G401.6 (cell line): Measurements from ENCODE around the gene OR52R1.
"Not testable (repeated sequence)": the region's sequence is repeated elsewhere in the genome, so short reads cannot be mapped to it uniquely, and the experiment has no call there.

Source experiments
- FAIRE-seq: peaks from 2 replicates; lab custom pipeline; 2012; peaks lifted over from hg19 to GRCh38; lab: Jason Lieb, UNC

Gene OR52R1

DNA sequence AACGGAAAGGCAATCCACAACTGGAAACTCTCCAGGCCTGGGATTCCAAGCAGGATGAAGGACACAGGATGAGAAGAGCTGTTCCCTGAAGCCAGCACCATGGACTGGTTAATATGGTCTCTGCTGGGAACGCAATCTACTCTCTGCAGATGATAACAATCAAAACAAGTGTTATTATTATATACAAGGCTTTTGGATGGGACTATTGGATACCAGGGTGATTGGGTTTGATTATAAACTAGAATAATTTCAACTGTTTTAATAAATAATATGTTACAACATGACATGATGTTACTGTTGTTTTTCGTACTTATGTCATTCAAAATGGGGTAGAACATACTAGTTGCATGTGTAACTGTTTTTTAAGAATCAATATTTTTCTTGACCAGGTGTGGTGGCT lies at the start of gene OR52R1:
Gene OR52R1, minus strand, starts transcription at position 101 of the 400 bp plus-strand sequence. Its CDS starts 0 bp downstream, at position 101.
- FAIRE-seq = no peak

DNA sequence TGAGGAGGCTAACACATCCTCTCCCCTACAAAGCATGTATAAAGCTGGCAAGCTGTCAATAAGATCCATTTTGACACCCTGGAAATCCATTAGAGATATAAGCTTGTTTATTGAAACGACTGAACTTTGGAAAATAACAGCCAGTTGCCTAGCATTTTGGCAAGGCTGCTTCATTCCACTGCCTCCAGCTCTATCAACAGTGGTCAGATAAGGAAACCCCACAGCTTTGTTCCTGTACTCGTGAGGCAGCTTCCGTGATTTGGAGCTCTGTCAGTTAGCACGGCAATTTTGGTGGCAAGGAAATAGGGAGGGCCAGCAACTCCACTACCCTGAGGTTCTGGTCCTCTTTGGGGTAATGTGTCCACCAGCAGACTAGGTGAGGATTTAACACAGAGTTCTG lies 46.9 kb upstream of the OR52R1 start:
- no peak for FAIRE-seq

DNA sequence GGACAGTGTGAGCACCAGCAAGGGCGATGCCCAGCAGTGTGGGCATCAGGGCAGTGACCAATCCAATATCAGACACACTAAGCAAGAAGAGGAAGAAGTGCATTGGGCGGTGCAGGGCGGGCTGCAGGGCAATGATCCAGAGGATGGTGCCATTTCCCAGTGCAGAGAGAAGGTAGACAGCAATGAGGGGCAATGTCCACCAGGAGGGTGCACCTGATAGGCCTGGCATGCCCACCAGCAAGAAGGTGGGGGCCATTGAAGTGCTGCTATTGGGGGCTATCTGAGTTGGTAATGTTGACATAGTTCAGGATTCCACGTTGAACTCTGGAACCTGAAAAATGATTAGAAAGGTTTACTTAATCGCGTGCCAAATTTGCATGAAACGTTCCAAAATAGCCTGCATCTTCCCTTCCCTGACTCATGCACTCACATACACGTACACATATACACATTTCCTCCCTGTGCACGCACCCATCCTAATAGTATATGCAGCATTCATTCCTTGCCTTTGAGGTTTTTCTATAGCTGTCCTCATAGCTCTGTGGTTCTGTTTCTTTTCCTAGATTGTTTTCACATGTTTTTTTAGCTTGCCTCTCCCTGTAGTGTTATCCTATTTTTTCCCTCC lies 44.8 kb upstream of the OR52R1 start, which contains the start of gene OR51S1:
Gene OR51S1, minus strand, starts transcription at position 301 of the 625 bp plus-strand sequence. Its CDS starts 0 bp downstream, at position 301.
- FAIRE-seq = no peak

GRCh38 chr11:4839851-4840549 lies 35.8 kb upstream of the OR52R1 start:
- FAIRE-seq = no peak

DNA sequence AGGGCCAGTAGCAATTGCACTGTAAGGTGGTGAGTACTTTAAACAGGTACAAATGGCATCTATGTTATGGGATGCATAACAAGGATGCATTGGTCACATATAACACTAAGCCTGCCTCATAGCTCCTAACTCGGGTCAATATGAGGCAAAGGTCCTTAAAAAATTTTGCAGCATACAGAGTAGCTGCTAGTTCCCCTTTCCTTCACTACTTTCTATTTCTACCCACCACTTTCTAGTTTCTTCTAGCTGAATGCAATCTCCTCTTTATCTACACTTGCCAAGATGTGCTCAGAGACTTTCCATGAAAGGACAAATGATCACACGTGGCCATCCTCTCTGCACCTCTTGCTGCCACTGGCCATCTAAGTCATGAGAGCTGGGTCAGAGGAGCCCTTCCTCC lies 26.7 kb upstream of the OR52R1 start:
- FAIRE-seq = no peak

DNA sequence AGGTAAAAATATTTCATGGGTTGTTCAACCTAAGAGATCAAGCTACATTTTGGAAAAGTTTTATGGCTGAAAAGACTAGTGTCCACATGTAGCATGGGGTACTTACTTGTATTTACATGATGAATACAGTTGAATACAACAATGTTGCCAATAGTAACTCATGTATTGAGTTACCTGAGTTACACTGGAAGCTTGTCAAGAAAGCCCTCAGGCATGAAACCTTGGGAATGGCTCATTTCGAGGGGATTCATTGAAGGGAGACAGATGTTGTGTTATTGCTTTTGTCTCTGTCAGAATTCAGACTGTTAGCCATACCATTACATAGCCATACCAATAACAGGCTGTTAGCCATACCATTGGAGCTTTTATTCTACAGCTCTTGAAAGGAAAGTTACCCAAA lies 26.2 kb upstream of the OR52R1 start:
- FAIRE-seq = no peak

- FAIRE-seq = no peak
Measured at GRCh38 chr11:4826425-4826824, 22.2 kb upstream of the OR52R1 start.

DNA sequence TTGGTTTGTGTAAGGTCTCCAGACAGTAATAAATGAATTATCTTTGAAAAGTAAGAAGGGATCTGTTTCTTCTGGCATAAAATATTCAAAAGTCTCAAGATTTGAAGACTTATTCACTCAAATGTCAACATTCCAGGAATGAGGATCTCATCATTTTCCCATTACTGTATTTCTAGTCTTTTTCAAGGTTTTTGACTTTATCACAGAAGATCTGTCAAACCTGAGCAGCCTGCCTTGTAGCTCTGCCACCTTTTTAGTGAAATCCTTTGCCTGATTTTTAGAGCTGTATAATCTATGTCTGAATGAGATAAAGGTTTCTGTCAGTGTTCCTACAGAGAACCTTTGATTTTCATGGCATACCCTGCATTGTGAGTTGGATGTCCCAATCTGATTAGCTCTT lies 21.0 kb upstream of the OR52R1 start:
- no peak for FAIRE-seq

DNA sequence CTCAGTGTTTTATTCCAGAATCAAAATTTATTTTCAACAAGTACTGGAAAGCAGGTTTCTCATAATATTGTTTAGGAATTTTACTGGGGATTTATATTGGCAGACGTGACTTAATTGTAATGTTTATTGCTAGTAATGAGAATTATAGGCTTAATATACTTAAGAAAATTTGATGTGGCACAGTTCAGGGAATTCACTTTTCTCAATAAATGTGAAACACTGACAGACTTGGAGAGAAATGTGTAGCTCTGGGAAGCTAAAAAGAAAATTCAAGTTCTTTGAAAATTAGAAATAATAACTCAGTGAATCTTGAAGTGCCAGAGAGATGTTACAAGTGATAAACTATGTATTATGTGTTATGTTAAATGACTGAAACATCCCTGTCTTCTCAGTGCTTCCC lies 16.8 kb upstream of the OR52R1 start, which contains the start of gene OR51F2:
Gene OR51F2, plus strand, starts transcription at position 301 of the 400 bp plus-strand sequence. CDS start 101 bp downstream, outside the sequence.
- FAIRE-seq = no peak

DNA sequence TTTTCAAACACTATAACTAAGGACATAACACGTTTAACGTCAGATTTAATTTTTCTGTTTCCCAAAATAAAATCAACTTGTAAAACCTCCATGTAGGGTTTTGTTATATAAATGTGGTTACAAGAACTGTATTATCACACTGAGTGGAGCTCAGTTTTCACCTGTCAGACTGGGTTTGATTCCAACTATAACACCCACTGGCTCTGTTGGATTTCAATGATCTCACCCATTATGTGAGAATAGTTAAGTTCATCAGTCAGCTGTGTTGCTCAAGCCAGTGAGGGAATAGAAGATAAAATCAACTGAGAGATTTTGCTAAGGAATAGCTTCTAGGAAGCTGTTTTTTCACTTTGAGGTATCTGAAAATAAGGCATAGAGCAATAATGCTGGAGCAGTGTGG lies 5.1 kb upstream of the OR52R1 start:
- no peak for FAIRE-seq

DNA sequence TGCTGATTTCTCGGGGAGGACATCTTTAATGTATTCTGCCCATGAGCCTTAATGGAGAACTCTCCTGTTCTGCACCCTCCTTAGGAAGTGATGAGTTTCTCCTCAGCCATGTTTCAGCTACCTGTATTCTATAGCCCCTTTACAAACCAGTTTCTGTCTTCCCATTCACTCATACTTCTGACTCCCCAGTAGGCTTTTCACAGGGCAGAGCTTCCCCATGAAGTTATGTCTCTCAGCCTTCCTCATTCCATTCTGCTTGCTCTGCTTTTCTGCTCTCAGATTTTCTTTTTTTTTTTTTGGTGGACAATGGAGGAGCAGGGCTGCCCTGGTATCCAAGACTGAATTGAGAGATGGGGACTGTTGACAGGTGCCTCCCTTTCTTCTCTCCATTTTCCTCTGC lies 4.3 kb upstream of the OR52R1 start:
- FAIRE-seq = no peak

GRCh38 chr11:4801316-4801715 lies 2.9 kb downstream of the OR52R1 start:
- not testable (repeated sequence) for FAIRE-seq

GRCh38 chr11:4798427-4799183 lies 5.6 kb downstream of the OR52R1 start:
- no peak for FAIRE-seq

DNA sequence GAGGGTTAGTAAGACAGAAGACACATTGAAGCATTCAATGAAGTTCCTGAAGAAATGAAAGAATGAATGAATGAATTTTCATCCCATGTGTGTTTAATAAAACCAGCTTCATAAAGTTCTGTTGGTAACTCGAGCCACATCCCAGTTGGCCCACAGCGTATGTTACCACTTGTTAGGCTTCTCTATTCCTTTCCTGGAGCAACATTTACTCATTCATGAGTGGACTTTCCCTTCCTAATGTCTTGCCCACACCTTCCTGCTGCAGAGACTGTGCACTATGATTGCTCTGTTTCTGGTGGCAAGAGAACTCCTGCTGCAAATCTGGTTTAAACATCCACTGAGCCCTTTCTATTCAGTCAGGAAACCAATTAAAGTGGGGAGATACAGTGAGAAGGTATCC lies 7.0 kb downstream of the OR52R1 start:
- no peak for FAIRE-seq

GRCh38 chr11:4782454-4782853 lies 21.7 kb downstream of the OR52R1 start:
- no peak for FAIRE-seq

- FAIRE-seq = no peak
Measured at GRCh38 chr11:4769838-4770237, 34.3 kb downstream of the OR52R1 start, which contains the start of gene OR51F1. Gene OR51F1, minus strand, starts transcription at chr11:4769938. Its CDS starts 0 bp downstream, at chr11:4769938.

- FAIRE-seq = no peak
Measured at GRCh38 chr11:4768094-4768493, 36.1 kb downstream of the OR52R1 start.

DNA sequence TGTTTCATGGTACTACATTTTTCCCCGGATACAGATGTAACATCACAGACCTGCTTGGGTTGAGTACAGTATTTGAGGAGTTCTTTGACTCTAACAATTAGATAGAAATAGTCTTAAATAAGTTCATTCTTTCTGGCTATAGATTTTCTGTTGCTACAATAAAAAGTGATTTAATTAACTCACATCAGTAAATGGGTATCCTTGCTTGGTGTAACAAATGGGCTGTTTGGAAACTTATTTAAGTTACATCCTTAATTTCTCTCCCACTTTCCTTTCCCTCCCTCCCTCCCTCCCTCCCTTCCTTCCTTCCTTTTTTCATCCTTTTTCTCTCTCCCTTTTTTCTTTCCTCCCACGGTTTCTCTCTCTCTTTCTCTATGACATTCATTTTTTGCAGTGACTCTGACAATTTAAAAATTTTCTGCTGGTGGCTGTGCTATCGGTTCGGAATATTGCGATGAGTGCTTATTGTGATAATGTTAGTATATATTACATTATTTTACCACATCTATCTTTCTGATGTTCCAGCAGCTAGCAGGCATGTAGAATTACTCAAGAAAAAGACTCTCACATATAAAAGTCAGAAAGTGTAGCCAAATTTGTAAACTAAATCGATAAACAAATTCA lies 37.6 kb downstream of the OR52R1 start:
- no peak for FAIRE-seq

GRCh38 chr11:4763096-4763495 lies 41.1 kb downstream of the OR52R1 start:
- FAIRE-seq = no peak
